IMR-90 (cell line): ENCODE data around the gene MICU1. TPM values are rescaled to one million over a fixed set of nuclear protein-coding genes. Genes with fewer than 3 reads are reported as not detected.

Experiments
- ATAC-seq: fragments of 200-7000 bp; cut with Tn5 transposase; 2 replicates; pipeline ENCODE4 v1.9.1; 2020; ENCODE audit warnings: low read depth, mild to moderate bottlenecking, moderate library complexity
- BruUV-seq: library from RNA; stranded (reverse); fragments of 400-500 nt; replicated peaks from 2 replicates; lab custom pipeline; 2021; lab: Mats Ljungman, UMichigan
- CTCF ChIA-PET: fragments of 300-600 bp; formaldehyde crosslinking; extraction: SDS; loops from one replicate; lab custom pipeline; 2021; ENCODE audit warnings: antibody characterized with exemption; lab: Yijun Ruan, JAX
- POLR2A ChIA-PET: fragments of 300-600 bp; sonication (Branson Sonifier 250); formaldehyde crosslinking; loops from one replicate; lab custom pipeline; 2022; ENCODE audit warnings: antibody characterized with exemption; ENCODE audit not compliant: unreplicated experiment; lab: Charles Lee
- DNase-seq: peaks from one replicate; pipeline ENCODE4 v3.0.0; 2013
- H2AFZ ChIP-seq: replicated peaks from 2 replicates; pipeline ENCODE3; 2013; ENCODE audit warnings: low read length, mild to moderate bottlenecking; ENCODE audit not compliant: poor library complexity
- H2AK5ac ChIP-seq: 2 replicates; pipeline ENCODE4 v1.6.1; 2013; ENCODE audit warnings: low read depth, low read length, inconsistent platforms
- H2AK9ac ChIP-seq: replicated peaks from 2 replicates; pipeline ENCODE3; 2013; ENCODE audit warnings: mild to moderate bottlenecking, low read depth, low read length, moderate library complexity; ENCODE audit not compliant: poor library complexity
- H2BK120ac ChIP-seq: 2 replicates; pipeline ENCODE4 v1.6.1; 2013; ENCODE audit warnings: low read depth, low read length, inconsistent platforms
- H2BK15ac ChIP-seq: 3 replicates; pipeline ENCODE4 v1.6.1; 2013; ENCODE audit warnings: low read depth, low read length, inconsistent platforms
- H2BK20ac ChIP-seq: 2 replicates; pipeline ENCODE4 v1.6.1; 2013; ENCODE audit warnings: low read depth, mild to moderate bottlenecking, inconsistent platforms, low read length, moderate library complexity
- H2BK5ac ChIP-seq: 2 replicates; pipeline ENCODE4 v1.6.1; 2013; ENCODE audit warnings: mild to moderate bottlenecking, low read depth, low read length, inconsistent platforms; ENCODE audit not compliant: poor library complexity, severe bottlenecking
- H3K14ac ChIP-seq: replicated peaks from 2 replicates; pipeline ENCODE4 v1.6.1; 2013; ENCODE audit warnings: low read depth, low read length, inconsistent platforms
- H3K18ac ChIP-seq: 2 replicates; pipeline ENCODE4 v1.6.1; 2013; ENCODE audit warnings: low read depth, low read length, control low read depth
- H3K23ac ChIP-seq: 2 replicates; pipeline ENCODE4 v1.6.1; 2013; ENCODE audit warnings: low read depth, low read length, inconsistent platforms
- H3K27ac ChIP-seq: 2 replicates; pipeline ENCODE4 v1.5.1; 2013; ENCODE audit warnings: mild to moderate bottlenecking, control low read depth, low read length; ENCODE audit not compliant: insufficient read depth
- H3K27me3 ChIP-seq: 2 replicates; pipeline ENCODE4 v1.6.1; 2013; ENCODE audit warnings: low read length; ENCODE audit not compliant: control insufficient read depth, insufficient read depth
- H3K36me3 ChIP-seq: 2 replicates; pipeline ENCODE4 v1.6.1; 2013; ENCODE audit warnings: low read length, mixed read lengths; ENCODE audit not compliant: control insufficient read depth, insufficient read depth
- H3K4ac ChIP-seq: 2 replicates; pipeline ENCODE4 v1.6.1; 2013; ENCODE audit warnings: low read depth, low read length, inconsistent platforms
- H3K4me1 ChIP-seq: 2 replicates; pipeline ENCODE4 v1.6.1; 2013; ENCODE audit warnings: low read length, mixed read lengths; ENCODE audit not compliant: control insufficient read depth, insufficient read depth
- H3K4me2 ChIP-seq: 2 replicates; pipeline ENCODE4 v1.6.1; 2013; ENCODE audit warnings: low read depth, mild to moderate bottlenecking, control low read depth, low read length, moderate library complexity
- H3K4me3 ChIP-seq: 2 replicates; pipeline ENCODE4 v1.5.1; 2013; ENCODE audit warnings: low read depth, mild to moderate bottlenecking, control low read depth, low read length, moderate library complexity; ENCODE audit not compliant: insufficient read depth
- H3K56ac ChIP-seq: 2 replicates; pipeline ENCODE4 v1.6.1; 2013; ENCODE audit warnings: low read length, inconsistent platforms; ENCODE audit not compliant: insufficient read depth; ENCODE audit errors: extremely low read depth
- H3K79me1 ChIP-seq, 2 experiments: 2 replicates each; pipeline ENCODE4 v1.6.1; 2013; ENCODE audit warnings: low read length in 2 of 2, inconsistent platforms in 1 of 2, low read depth in 1 of 2
- H3K9ac ChIP-seq: 2 replicates; pipeline ENCODE4 v1.6.1; 2013; ENCODE audit warnings: low read depth, low read length, control low read depth
- H3K9me1 ChIP-seq: 2 replicates; pipeline ENCODE4 v1.6.1; 2013; ENCODE audit warnings: low read length, inconsistent platforms; ENCODE audit not compliant: insufficient read depth
- H3K9me3 ChIP-seq: 2 replicates; pipeline ENCODE4 v1.6.1; 2013; ENCODE audit warnings: low read length; ENCODE audit not compliant: control insufficient read depth, insufficient read depth
- H4K20me1 ChIP-seq: 2 replicates; pipeline ENCODE4 v1.6.1; 2013; ENCODE audit warnings: low read length, inconsistent platforms; ENCODE audit not compliant: insufficient read depth
- H4K5ac ChIP-seq: 2 replicates; pipeline ENCODE4 v1.6.1; 2013; ENCODE audit warnings: mild to moderate bottlenecking, low read depth, low read length, control low read depth
- H4K8ac ChIP-seq, 2 experiments: 2 replicates each; pipeline ENCODE4 v1.6.1; 2013; ENCODE audit warnings: low read depth in 2 of 2, low read length in 2 of 2, control low read depth in 1 of 2, inconsistent platforms in 1 of 2
- H4K91ac ChIP-seq: 2 replicates; pipeline ENCODE4 v1.6.1; 2013; ENCODE audit warnings: low read depth, low read length, inconsistent platforms; ENCODE audit not compliant: insufficient read depth
- BHLHE40 ChIP-seq: fragments of 150-350 bp; IDR thresholded peaks from 2 replicates; pipeline ENCODE4 v1.6.1; 2016; ENCODE audit warnings: mild to moderate bottlenecking, low read depth, low read length
- CEBPB ChIP-seq: IDR thresholded peaks from 2 replicates; pipeline ENCODE4 v1.6.1; 2012; ENCODE audit warnings: low read depth, low read length, improper control_type of control experiment
- CHD1 ChIP-seq: IDR thresholded peaks from 2 replicates; pipeline ENCODE4 v1.6.1; 2012; ENCODE audit warnings: low read depth, low read length, improper control_type of control experiment
- CTCF ChIP-seq: conservative IDR thresholded peaks from 2 replicates; pipeline ENCODE4 v1.5.1; 2012; ENCODE audit warnings: mild to moderate bottlenecking, low read depth, low read length, improper control_type of control experiment
- ELK1 ChIP-seq: fragments of 150-350 bp; IDR thresholded peaks from 2 replicates; pipeline ENCODE4 v1.6.1; 2016; ENCODE audit warnings: low read depth, mild to moderate bottlenecking, low read length, moderate library complexity, borderline replicate concordance
- FOS ChIP-seq: fragments of 150-350 bp; IDR thresholded peaks from 2 replicates; pipeline ENCODE4 v1.6.1; 2016; ENCODE audit warnings: low read depth, low read length
- MAFK ChIP-seq: IDR thresholded peaks from 2 replicates; pipeline ENCODE4 v1.6.1; 2012; ENCODE audit warnings: low read depth, low read length, improper control_type of control experiment
- MAZ ChIP-seq: IDR thresholded peaks from 2 replicates; pipeline ENCODE4 v1.6.1; 2012; ENCODE audit warnings: low read depth, mild to moderate bottlenecking, low read length, improper control_type of control experiment, moderate library complexity, borderline replicate concordance
- MXI1 ChIP-seq: IDR thresholded peaks from 2 replicates; pipeline ENCODE4 v1.6.1; 2012; ENCODE audit warnings: low read depth, mild to moderate bottlenecking, low read length, moderate library complexity, borderline replicate concordance
- NFE2L2 ChIP-seq: fragments of 150-350 bp; IDR thresholded peaks from 2 replicates; pipeline ENCODE4 v1.6.1; 2016; ENCODE audit warnings: low read depth, mild to moderate bottlenecking, low read length
- POLR2A ChIP-seq: IDR thresholded peaks from 2 replicates; pipeline ENCODE4 v1.6.1; 2012; ENCODE audit warnings: mild to moderate bottlenecking, low read depth, low read length
- RAD21 ChIP-seq: IDR thresholded peaks from 2 replicates; pipeline ENCODE4 v1.6.1; 2012; ENCODE audit warnings: low read length, improper control_type of control experiment
- RCOR1 ChIP-seq: IDR thresholded peaks from 2 replicates; pipeline ENCODE4 v1.6.1; 2012; ENCODE audit warnings: mild to moderate bottlenecking, low read length, improper control_type of control experiment; ENCODE audit not compliant: insufficient replicate concordance
- RFX5 ChIP-seq: IDR thresholded peaks from 2 replicates; pipeline ENCODE4 v1.8.0; 2012; ENCODE audit warnings: low read depth, mild to moderate bottlenecking, low read length, moderate library complexity
- SMC3 ChIP-seq: fragments of 150-350 bp; IDR thresholded peaks from 2 replicates; pipeline ENCODE4 v1.6.1; 2016; ENCODE audit warnings: low read depth, mild to moderate bottlenecking, antibody characterized with exemption, low read length, moderate library complexity
- USF2 ChIP-seq: fragments of 150-350 bp; IDR thresholded peaks from 2 replicates; pipeline ENCODE4 v1.6.1; 2017; ENCODE audit warnings: mild to moderate bottlenecking, antibody characterized with exemption, low read length, low read depth
- WGBS, 2 experiments: methylation state at CpG; one replicate each; pipeline versions ENCODE4 v1.1.5 to v1.1.7; 2013; ENCODE audit warnings: missing lambda C conversion rate in 2 of 2; ENCODE audit not compliant: insufficient read length in 1 of 2; ENCODE audit errors: extremely low coverage in 2 of 2; 5-methylcytosine and 5-hydroxymethylcytosine counted together
- dilution Hi-C: fragments of 300-500 bp; cut with HindIII; formaldehyde crosslinking; loops from one replicate; pipeline ENCODE4 v1.14.3; 2018; ENCODE audit warnings: low sequenced_read_pairs; ENCODE audit not compliant: unreplicated experiment
- in situ Hi-C: fragments of 300-500 bp; cut with MboI; formaldehyde crosslinking; loops from 3 replicates; pipeline ENCODE4 v1.14.3; 2019; ENCODE audit warnings: low sequenced_read_pairs, inconsistent platforms, mixed read lengths
- intact Hi-C: fragments of 100-400 bp; cut with micrococcal nuclease; formaldehyde crosslinking; loops from 2 replicates; pipeline ENCODE4 v1.10.0; 2022
- polyA plus RNA-seq, 3 experiments: library from polyadenylated mRNA; depleted of rRNA; stranded (reverse); fragments of >200 nt; gene quantifications; 2 replicates each; pipeline ENCODE4 v1.2.3, GENCODE V29; 2012; ENCODE audit warnings: low replicate concordance in 1 of 3
- total RNA-seq: library from RNA; depleted of rRNA; stranded (reverse); fragments of >200 nt; gene quantifications from 2 replicates; pipeline ENCODE4 v1.2.3, GENCODE V29; 2012

MICU1 gene
- total and polyA plus RNA-seq, 2 of the 4 experiments (the other 2 are of a cell fraction), result 43.6 to 44.7 TPM

DNA sequence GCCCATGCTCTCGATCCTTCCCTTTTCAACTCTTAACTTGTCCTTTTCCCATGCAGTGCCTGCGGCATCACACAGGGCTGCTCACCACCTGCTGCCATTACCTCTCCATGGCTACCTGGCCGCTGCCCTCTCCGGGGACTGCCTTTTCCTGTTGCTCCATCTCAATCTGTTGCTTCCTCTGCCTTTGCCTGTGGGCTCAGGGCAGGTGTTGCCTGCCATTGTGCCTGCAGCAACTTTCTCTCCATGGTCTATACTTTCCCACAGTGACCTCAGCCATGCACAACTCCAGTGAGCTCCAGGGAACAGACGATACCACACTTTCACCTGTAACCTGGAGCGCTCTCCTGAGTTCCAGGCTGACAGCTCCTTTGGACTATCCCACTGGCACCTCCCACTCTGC is 274.4 kb downstream of the MICU1 start:
- H4K8ac ChIP-seq, result no peak overlapping the region
- H2AK5ac ChIP-seq, result no peak overlapping the region
- no peak overlapping the region for H3K18ac ChIP-seq
- no peak overlapping the region for H2AK9ac ChIP-seq
- 89% methylated on average over 6 of the region's 6 CpGs; no CpG with 5 or more reads in 1 of the 2 experiments for WGBS, 2 experiments
- no peak overlapping the region for H3K27ac ChIP-seq
- no peak overlapping the region for H2BK15ac ChIP-seq
- ATAC-seq (no peak), DNase-seq (no peak)
- no peaks in the 10 kb centered on the region for H3K27me3 ChIP-seq
- no peak overlapping the region for H3K9ac ChIP-seq
- H4K5ac ChIP-seq, result no peak overlapping the region
- no peak overlapping the region for H3K14ac ChIP-seq
- H4K91ac ChIP-seq, result no peak overlapping the region
- H3K36me3 ChIP-seq, result peaks cover 15% of the 10 kb centered on the region
- no peak overlapping the region for H3K23ac ChIP-seq
- no peak overlapping the region for H3K4ac ChIP-seq
- intact Hi-C loops, result no loop called here
- ChIA-PET CTCF (no interaction called here), POLR2A (no interaction called here)
- BruUV-seq, result no TSS peak
- H2BK5ac ChIP-seq, result no peak overlapping the region
- dilution Hi-C loops, result no loop called here
- no peaks in the 10 kb centered on the region for H3K9me3 ChIP-seq
- in situ Hi-C loops, result no loop called here
- H3K4me3 ChIP-seq, result no peak overlapping the region
- no peak overlapping the region for H3K4me2 ChIP-seq
- peaks cover 9% of the 10 kb centered on the region; the same call in 1 of the 2 replicates for H3K9me1 ChIP-seq
- no peak overlapping the region for H2BK120ac ChIP-seq
- H4K20me1 ChIP-seq, result peaks cover 29% of the 10 kb centered on the region; the same call in 1 of the 2 replicates
- peaks cover 37 to 74% of the 10 kb centered on the region in 2 experiments for H3K79me1 ChIP-seq
- no peak overlapping the region for H2BK20ac ChIP-seq
- TF ChIP-seq BHLHE40, result no peak
- no peak for TF ChIP-seq RAD21
- no peak for TF ChIP-seq CEBPB
- TF ChIP-seq MXI1, result no peak
- no peak for TF ChIP-seq MAFK
- no peak for TF ChIP-seq SMC3
- TF ChIP-seq CTCF, result no peak
- no peak for TF ChIP-seq CHD1
- no peak for TF ChIP-seq MAZ
- TF ChIP-seq USF2, result no peak
- no peak for TF ChIP-seq ELK1
- no peak for TF ChIP-seq POLR2A
- no peak for TF ChIP-seq FOS
- no peak for TF ChIP-seq RFX5
- TF ChIP-seq RCOR1, result no peak
- no peak for TF ChIP-seq NFE2L2
- no peak overlapping the region for H3K56ac ChIP-seq
- H2AFZ ChIP-seq, result no peak overlapping the region
- peaks cover 6% of the 10 kb centered on the region for H3K4me1 ChIP-seq
